ENCODE results near the gene PPARGC1A. TPM values are rescaled to one million over a fixed set of nuclear protein-coding genes. Genes with fewer than 3 reads are reported as not detected.

PPARGC1A gene
- total RNA-seq, 4 donors from 2014 or later, result 13.8 to 22.8 (median 17.1) TPM

DNA sequence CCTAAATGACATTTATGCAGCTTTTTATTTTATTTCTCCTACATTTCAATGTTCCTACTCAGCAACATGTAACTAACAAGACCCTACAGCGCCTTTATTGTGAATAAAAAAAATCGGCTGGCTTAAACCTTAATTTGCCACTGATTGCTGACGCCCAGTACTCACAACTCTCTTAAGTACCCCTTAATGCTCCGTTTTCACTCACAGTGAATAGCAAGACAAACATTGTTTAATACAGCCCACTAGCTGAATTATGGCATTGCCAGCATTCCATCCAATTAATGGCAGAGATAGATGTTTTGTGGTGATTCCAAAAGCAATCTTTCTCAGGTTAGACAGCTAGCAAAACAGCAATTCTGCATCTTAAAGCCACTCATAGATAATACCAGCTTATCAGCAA is 61.1 kb downstream of the PPARGC1A start:
- Histone ChIP-seq H3K27ac (replicated peaks in 1 of 4) (peak overlapping the region; percentile 52 to 63 (median 56)), H3K4me1 (peaks cover 9 to 38% (median 28%) of the 10 kb centered on the region in 4 donors), H3K36me3 (peaks cover 0 to 14% (median 4%) of the 10 kb centered on the region in 4 donors), H3K4me3 (no peak overlapping the region), H3K27me3 (no peaks in the 10 kb centered on the region), H3K9me3 (no peaks in the 10 kb centered on the region)
- TF ChIP-seq EP300 (IDR thresholded peaks at IDR 0.05) (no peak), POLR2AphosphoS5 (IDR thresholded peaks at IDR 0.05) (no peak), POLR2A (IDR thresholded peaks at IDR 0.05; ENCODE audit: low read depth) (no peak)
- TF ChIP-seq, protein P1, sequence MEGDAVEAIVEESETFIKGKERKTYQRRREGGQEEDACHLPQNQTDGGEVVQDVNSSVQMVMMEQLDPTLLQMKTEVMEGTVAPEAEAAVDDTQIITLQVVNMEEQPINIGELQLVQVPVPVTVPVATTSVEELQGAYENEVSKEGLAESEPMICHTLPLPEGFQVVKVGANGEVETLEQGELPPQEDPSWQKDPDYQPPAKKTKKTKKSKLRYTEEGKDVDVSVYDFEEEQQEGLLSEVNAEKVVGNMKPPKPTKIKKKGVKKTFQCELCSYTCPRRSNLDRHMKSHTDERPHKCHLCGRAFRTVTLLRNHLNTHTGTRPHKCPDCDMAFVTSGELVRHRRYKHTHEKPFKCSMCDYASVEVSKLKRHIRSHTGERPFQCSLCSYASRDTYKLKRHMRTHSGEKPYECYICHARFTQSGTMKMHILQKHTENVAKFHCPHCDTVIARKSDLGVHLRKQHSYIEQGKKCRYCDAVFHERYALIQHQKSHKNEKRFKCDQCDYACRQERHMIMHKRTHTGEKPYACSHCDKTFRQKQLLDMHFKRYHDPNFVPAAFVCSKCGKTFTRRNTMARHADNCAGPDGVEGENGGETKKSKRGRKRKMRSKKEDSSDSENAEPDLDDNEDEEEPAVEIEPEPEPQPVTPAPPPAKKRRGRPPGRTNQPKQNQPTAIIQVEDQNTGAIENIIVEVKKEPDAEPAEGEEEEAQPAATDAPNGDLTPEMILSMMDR (IDR thresholded peaks at IDR 0.05), result no peak
- whole genome bisulfite sequencing, result 77% methylated on average over 4 of the region's 4 CpGs
- intact Hi-C loops (cut with DNase I), result no loop called here
- DNase-seq (ENCODE audit: extremely low spot score), result no peak

- Histone ChIP-seq H3K27me3 (no peaks in the 10 kb centered on the region), H3K4me3 (no peak overlapping the region), H3K36me3 (peaks cover 0 to 14% (median 6%) of the 10 kb centered on the region in 4 donors), H3K27ac (replicated peaks in 1 of 4) (peak overlapping the region; percentile 52 to 63 (median 56)), H3K4me1 (peaks cover 9 to 32% (median 25%) of the 10 kb centered on the region in 4 donors), H3K9me3 (no peaks in the 10 kb centered on the region)
- 69% methylated on average over 9 of the region's 9 CpGs for WGBS
- TF ChIP-seq, protein P1 (IDR thresholded peaks at IDR 0.05), result no peak
- TF ChIP-seq POLR2A (IDR thresholded peaks at IDR 0.05; ENCODE audit: low read depth) (no peak), POLR2AphosphoS5 (IDR thresholded peaks at IDR 0.05) (no peak), EP300 (IDR thresholded peaks at IDR 0.05) (no peak)
- intact Hi-C loops (cut with DNase I), result no loop called here
- no peak for DNase-seq (ENCODE audit: extremely low spot score)
Measured at GRCh38 chr4:23828020-23828715, 61.7 kb downstream of the PPARGC1A start.

DNA sequence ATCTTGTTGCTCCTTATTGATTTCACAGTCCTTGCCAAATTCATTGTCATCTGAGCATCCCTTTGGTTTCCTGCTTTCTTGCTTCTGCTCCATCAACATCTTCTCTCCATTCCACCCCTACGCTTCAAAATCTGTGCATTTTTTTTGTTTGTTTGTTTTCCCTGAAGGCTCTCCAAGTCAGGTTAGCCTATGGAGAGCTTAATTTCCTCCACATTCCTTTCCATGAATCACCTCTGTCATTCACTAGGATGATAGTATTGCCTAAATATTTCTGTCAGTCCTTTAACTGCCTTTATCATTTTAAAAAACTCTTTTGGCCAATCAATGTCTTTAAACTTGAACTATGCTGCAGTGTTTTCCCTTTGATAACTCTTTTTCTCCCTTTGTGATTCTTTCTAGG is 67.7 kb downstream of the PPARGC1A start:
- peaks cover 0 to 14% (median 5%) of the 10 kb centered on the region in 4 donors for H3K36me3 ChIP-seq

DNA sequence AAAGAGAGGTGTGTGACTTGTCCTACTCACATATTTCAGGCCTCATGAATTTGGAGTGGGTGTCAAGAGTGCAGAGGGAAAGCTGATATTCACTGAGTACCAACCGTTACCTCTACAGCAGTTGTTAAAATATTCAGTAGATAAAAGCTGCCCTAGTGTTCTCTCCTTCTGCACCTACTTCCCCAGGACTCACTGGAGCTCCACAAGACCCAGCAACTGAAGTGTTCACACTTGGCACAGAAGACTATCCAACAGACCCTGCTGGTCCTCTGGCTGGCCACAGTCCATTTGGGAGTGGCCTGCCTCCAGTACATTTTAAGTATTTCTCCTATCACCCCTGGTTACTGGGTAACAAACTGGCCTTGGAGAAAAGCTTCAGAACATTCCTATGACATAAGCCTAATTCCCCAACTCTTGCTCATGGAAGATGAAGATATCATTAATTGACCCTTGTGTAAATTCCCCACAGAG is 70.8 kb downstream of the PPARGC1A start:
- peaks cover 23 to 47% (median 35%) of the 10 kb centered on the region in 4 donors for H3K4me1 ChIP-seq
- intact Hi-C loops (cut with DNase I), result no loop called here
- H3K9me3 ChIP-seq, result no peaks in the 10 kb centered on the region
- no peak for DNase-seq (ENCODE audit: extremely low spot score)
- TF ChIP-seq POLR2AphosphoS5 (IDR thresholded peaks at IDR 0.05), result peak; percentile 25 to 69
- TF ChIP-seq, protein P1 (IDR thresholded peaks at IDR 0.05), result no peak
- no peaks in the 10 kb centered on the region for H3K27me3 ChIP-seq
- H3K36me3 ChIP-seq, result peaks cover 0 to 10% (median 3%) of the 10 kb centered on the region in 4 donors
- no peak overlapping the region for H3K4me3 ChIP-seq
- WGBS, result 50% methylated on average over 1 of the region's 1 CpG
- H3K27ac ChIP-seq (replicated peaks in 1 of 4), result peak overlapping the region; percentile 50 to 80 (median 70)

More for the DNA sequence above, 67.7 kb downstream of the PPARGC1A start:
- Histone ChIP-seq H3K4me3 (no peak overlapping the region), H3K4me1 (peaks cover 22 to 33% (median 26%) of the 10 kb centered on the region in 4 donors), H3K9me3 (no peaks in the 10 kb centered on the region), H3K27me3 (no peaks in the 10 kb centered on the region), H3K27ac (replicated peaks in 1 of 4) (no peak overlapping the region)
- DNase-seq (ENCODE audit: extremely low spot score), result no peak
- intact Hi-C loops (cut with DNase I), result no loop called here
- TF ChIP-seq POLR2AphosphoS5 (IDR thresholded peaks at IDR 0.05) (no peak), POLR2A (IDR thresholded peaks at IDR 0.05; ENCODE audit: low read depth) (no peak), EP300 (IDR thresholded peaks at IDR 0.05) (no peak)
- TF ChIP-seq, protein P1 (IDR thresholded peaks at IDR 0.05), result no peak
- 94% methylated on average over 1 of the region's 1 CpG for WGBS
